Measurements from ENCODE around the gene HS3ST4. TPM values are rescaled to one million over a fixed set of nuclear protein-coding genes. Genes with fewer than 3 reads are reported as not detected.

HS3ST4 gene
- total RNA-seq, 1 donor from 2014 or later, result not detected

DNA sequence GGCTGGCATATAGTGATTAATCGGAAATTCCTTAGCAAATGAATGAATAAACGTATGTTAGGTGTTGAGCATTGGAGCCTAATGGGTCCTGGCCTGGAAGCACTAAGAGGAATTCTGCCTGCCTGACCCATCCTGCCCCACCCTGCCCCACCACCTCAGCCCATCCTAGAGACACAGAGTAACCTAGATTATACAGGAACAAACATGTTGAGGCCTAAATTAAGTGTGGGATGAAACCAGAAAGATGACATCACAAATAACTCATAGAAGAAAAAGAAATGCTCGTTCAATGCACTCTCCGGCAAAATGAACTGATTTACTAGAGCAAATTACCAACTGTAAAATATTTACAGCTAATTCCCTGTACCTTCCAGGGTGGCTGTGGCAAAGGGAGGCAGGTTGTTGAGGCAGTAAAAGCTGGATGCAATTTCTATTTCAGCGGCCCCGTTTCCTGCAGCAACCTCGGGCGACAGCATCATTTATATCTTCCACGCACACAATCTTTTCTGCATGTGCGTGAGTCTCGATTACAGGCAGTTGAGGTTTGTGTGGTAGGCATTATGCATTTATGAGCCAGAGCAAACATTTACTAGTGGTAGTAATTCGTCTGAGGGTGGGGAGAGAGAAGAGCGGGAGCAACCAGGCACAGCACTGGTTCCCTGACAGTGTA is 417.2 kb downstream of the HS3ST4 start:
- Histone ChIP-seq H3K36me3 (ENCODE audit: control insufficient read depth in 3 of 3, insufficient read depth in 3 of 3, low read length in 3 of 3) (no peaks in the 10 kb centered on the region), H3K4me1 (ENCODE audit: control insufficient read depth in 3 of 3, insufficient read depth in 3 of 3, low read length in 3 of 3) (no peaks in the 10 kb centered on the region), H3K27me3 (ENCODE audit: control insufficient read depth in 3 of 3, insufficient read depth in 3 of 3, low read length in 3 of 3) (no peaks in the 10 kb centered on the region)

DNA sequence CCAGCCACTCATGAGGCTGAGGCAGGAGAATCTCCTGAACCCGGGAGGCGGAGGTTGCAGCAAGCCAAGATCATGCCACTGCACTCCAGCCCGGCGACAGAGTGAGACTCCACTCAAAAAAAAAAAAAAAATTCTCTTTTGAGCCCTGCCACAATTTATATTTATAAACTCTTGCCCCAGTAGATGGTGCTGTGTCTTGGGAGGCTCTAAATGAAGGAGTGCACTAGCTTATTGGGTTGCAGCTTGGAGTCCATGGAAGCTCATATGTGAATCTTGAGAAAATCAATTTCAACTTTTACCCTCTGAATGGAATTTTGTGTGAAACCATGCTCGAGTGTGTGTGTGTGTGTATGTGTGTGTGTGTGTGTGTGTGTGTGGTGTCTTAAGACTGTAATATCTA is 420.1 kb downstream of the HS3ST4 start:
- no peaks in the 10 kb centered on the region for H3K27me3 ChIP-seq (ENCODE audit: control insufficient read depth in 3 of 3, insufficient read depth in 3 of 3, low read length in 3 of 3)
- no peak overlapping the region for H3K9ac ChIP-seq (ENCODE audit: low read depth in 1 of 3, low read length in 3 of 3)
- no peaks in the 10 kb centered on the region for H3K4me1 ChIP-seq (ENCODE audit: control insufficient read depth in 3 of 3, insufficient read depth in 3 of 3, low read length in 3 of 3)
- H3K36me3 ChIP-seq (ENCODE audit: control insufficient read depth in 3 of 3, insufficient read depth in 3 of 3, low read length in 3 of 3), result no peaks in the 10 kb centered on the region
- no peak overlapping the region for H3K4me3 ChIP-seq (ENCODE audit: low read length in 3 of 3)
- H3K9me3 ChIP-seq (ENCODE audit: control insufficient read depth in 3 of 3, low read length in 3 of 3), result peaks cover 0 to 3% (median 1%) of the 10 kb centered on the region in 3 donors
- no peak overlapping the region for H3K27ac ChIP-seq (ENCODE audit: low read depth, low read length)

More for the DNA sequence above, 417.2 kb downstream of the HS3ST4 start:
- Histone ChIP-seq H3K4me3 (ENCODE audit: low read length in 3 of 3) (no peak overlapping the region), H3K27ac (ENCODE audit: low read depth, low read length) (no peak overlapping the region), H3K9me3 (ENCODE audit: control insufficient read depth in 3 of 3, low read length in 3 of 3) (no peaks in the 10 kb centered on the region), H3K9ac (ENCODE audit: low read depth in 1 of 3, low read length in 3 of 3) (no peak overlapping the region)

DNA sequence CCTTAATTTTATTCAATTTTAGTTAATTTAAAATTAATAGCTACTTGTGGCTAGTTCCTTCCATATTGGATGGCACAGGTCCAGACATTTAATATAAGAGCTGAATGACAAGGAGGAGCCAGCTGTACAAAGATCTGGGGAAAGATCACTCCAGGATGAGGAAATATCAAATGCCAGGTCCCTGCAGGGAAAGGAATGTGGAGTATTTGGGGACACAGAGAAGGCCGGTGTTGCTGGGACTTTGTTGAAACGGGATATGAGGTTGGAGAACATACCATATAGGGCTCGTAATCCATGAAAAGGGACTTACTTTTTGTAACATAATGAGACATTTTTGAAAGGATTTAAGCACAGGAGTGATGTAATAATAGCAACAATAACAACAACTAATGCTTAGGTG is 426.8 kb downstream of the HS3ST4 start:
- Histone ChIP-seq H3K4me3 (ENCODE audit: low read length in 3 of 3) (no peak overlapping the region), H3K27me3 (ENCODE audit: control insufficient read depth in 3 of 3, insufficient read depth in 3 of 3, low read length in 3 of 3) (no peaks in the 10 kb centered on the region), H3K9ac (ENCODE audit: low read depth in 1 of 3, low read length in 3 of 3) (no peak overlapping the region), H3K4me1 (ENCODE audit: control insufficient read depth in 3 of 3, insufficient read depth in 3 of 3, low read length in 3 of 3) (no peaks in the 10 kb centered on the region), H3K27ac (ENCODE audit: low read depth, low read length) (no peak overlapping the region), H3K36me3 (ENCODE audit: control insufficient read depth in 3 of 3, insufficient read depth in 3 of 3, low read length in 3 of 3) (no peaks in the 10 kb centered on the region), H3K9me3 (ENCODE audit: control insufficient read depth in 3 of 3, low read length in 3 of 3) (peaks cover 0 to 3% (median 1%) of the 10 kb centered on the region in 3 donors)

DNA sequence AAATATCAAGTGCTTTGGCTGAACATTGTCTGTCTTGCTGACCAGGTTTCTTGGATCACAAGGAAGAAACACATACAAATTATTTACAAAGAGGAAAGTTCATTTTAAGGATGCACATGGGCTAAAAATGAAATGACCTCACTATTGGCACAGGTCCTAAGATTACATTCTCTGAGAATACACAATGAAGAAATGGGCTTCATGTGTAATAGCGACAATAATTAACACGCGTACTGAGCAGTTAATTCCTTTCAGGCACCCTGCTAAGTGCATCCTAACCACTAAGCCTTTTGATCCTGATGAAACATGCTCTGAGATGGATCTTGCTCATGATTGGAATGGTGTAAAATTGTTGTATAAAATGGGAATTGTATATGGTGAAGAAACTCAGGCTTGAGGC is 429.0 kb downstream of the HS3ST4 start:
- Histone ChIP-seq H3K36me3 (ENCODE audit: control insufficient read depth in 3 of 3, insufficient read depth in 3 of 3, low read length in 3 of 3) (no peaks in the 10 kb centered on the region), H3K9me3 (ENCODE audit: control insufficient read depth in 3 of 3, low read length in 3 of 3) (no peaks in the 10 kb centered on the region), H3K4me1 (ENCODE audit: control insufficient read depth in 3 of 3, insufficient read depth in 3 of 3, low read length in 3 of 3) (no peaks in the 10 kb centered on the region), H3K4me3 (ENCODE audit: low read length in 3 of 3) (no peak overlapping the region), H3K27ac (ENCODE audit: low read depth, low read length) (no peak overlapping the region), H3K27me3 (ENCODE audit: control insufficient read depth in 3 of 3, insufficient read depth in 3 of 3, low read length in 3 of 3) (no peaks in the 10 kb centered on the region), H3K9ac (ENCODE audit: low read depth in 1 of 3, low read length in 3 of 3) (no peak overlapping the region)

DNA sequence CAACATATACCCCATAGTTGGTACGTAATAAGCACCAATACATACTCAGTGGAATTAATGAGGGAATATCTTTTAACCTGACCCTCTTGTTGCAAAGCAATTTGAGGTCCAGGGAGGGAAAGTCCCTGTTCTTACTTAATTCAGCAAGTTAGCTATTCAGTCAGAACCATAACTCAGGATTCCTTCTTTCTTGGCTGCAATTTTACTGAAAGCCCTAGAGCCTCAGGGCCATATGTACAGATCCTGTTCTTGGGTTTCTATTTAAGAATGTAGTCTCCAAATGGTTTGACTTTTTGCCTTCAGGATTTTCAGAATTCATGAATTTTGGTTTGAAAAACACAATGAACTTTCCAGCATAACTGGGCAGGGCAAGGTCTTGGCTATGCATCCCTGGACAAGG is 436.5 kb downstream of the HS3ST4 start:
- Histone ChIP-seq H3K27me3 (ENCODE audit: control insufficient read depth in 3 of 3, insufficient read depth in 3 of 3, low read length in 3 of 3) (peaks cover 0 to 4% (median 0%) of the 10 kb centered on the region in 3 donors), H3K36me3 (ENCODE audit: control insufficient read depth in 3 of 3, insufficient read depth in 3 of 3, low read length in 3 of 3) (no peaks in the 10 kb centered on the region), H3K9me3 (ENCODE audit: control insufficient read depth in 3 of 3, low read length in 3 of 3) (no peaks in the 10 kb centered on the region)

DNA sequence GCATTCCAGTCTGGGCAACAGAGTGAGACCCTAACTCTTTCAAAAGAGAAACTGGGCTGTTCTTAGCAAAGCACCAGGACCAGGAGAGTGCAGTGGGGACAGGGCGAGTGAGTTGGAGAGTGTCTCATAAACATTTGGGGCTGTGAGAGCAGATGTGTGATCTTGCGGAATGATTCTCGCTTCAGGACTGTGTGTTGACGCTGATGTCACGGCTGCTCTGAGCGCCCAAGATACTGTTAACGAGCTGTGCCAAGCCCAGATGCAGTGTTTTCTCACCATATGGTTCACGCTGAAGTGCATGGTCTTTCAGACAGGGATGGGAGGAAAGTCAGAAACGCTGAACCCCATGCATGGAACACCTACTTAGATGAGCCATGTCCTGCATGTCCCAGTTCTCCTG is 438.2 kb downstream of the HS3ST4 start:
- Histone ChIP-seq H3K4me3 (ENCODE audit: low read length in 3 of 3) (no peak overlapping the region), H3K9ac (ENCODE audit: low read depth in 1 of 3, low read length in 3 of 3) (no peak overlapping the region), H3K4me1 (ENCODE audit: control insufficient read depth in 3 of 3, insufficient read depth in 3 of 3, low read length in 3 of 3) (no peaks in the 10 kb centered on the region), H3K27ac (ENCODE audit: low read depth, low read length) (no peak overlapping the region), H3K36me3 (ENCODE audit: control insufficient read depth in 3 of 3, insufficient read depth in 3 of 3, low read length in 3 of 3) (no peaks in the 10 kb centered on the region), H3K27me3 (ENCODE audit: control insufficient read depth in 3 of 3, insufficient read depth in 3 of 3, low read length in 3 of 3) (peaks cover 0 to 4% (median 0%) of the 10 kb centered on the region in 3 donors), H3K9me3 (ENCODE audit: control insufficient read depth in 3 of 3, low read length in 3 of 3) (no peaks in the 10 kb centered on the region)

More for the DNA sequence above, 436.5 kb downstream of the HS3ST4 start:
- Histone ChIP-seq H3K4me3 (ENCODE audit: low read length in 3 of 3) (no peak overlapping the region), H3K4me1 (ENCODE audit: control insufficient read depth in 3 of 3, insufficient read depth in 3 of 3, low read length in 3 of 3) (no peaks in the 10 kb centered on the region), H3K9ac (ENCODE audit: low read depth in 1 of 3, low read length in 3 of 3) (no peak overlapping the region), H3K27ac (ENCODE audit: low read depth, low read length) (no peak overlapping the region)

DNA sequence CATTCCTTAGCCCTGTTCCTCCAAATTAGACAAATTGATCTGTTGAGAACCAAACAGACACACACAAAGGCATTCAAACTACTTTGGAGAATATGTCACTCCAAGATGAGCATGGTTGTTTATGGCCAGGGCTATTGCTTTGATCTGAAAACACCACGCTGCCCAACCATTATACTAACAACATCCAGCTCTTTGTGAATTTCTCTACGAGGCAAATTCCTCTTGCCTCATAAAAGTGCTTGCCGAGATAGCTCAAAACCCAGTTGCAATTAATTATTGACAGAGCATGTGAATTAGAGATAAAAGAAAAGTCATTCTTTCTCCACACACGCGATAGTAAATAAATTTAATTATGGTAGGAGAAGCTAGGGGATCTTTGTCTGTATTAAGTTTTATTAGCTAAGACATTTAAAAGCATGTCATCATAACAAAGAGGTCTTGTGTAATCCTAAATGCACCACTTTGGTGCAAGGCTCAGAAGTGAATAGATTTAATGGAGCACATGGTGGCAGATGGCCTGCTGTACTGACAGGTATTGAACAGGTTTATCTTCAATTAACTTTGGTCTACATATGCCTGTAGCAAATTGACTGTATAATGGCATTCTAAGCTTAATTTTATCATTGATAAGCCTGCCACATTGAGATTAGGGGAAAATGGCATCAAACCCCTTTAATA is 441.8 kb downstream of the HS3ST4 start:
- Histone ChIP-seq H3K4me1 (ENCODE audit: control insufficient read depth in 3 of 3, insufficient read depth in 3 of 3, low read length in 3 of 3) (no peaks in the 10 kb centered on the region), H3K27me3 (ENCODE audit: control insufficient read depth in 3 of 3, insufficient read depth in 3 of 3, low read length in 3 of 3) (no peaks in the 10 kb centered on the region), H3K4me3 (ENCODE audit: low read length in 3 of 3) (no peak overlapping the region), H3K9me3 (ENCODE audit: control insufficient read depth in 3 of 3, low read length in 3 of 3) (no peaks in the 10 kb centered on the region), H3K27ac (ENCODE audit: low read depth, low read length) (no peak overlapping the region), H3K9ac (ENCODE audit: low read depth in 1 of 3, low read length in 3 of 3) (no peak overlapping the region), H3K36me3 (ENCODE audit: control insufficient read depth in 3 of 3, insufficient read depth in 3 of 3, low read length in 3 of 3) (no peaks in the 10 kb centered on the region)

DNA sequence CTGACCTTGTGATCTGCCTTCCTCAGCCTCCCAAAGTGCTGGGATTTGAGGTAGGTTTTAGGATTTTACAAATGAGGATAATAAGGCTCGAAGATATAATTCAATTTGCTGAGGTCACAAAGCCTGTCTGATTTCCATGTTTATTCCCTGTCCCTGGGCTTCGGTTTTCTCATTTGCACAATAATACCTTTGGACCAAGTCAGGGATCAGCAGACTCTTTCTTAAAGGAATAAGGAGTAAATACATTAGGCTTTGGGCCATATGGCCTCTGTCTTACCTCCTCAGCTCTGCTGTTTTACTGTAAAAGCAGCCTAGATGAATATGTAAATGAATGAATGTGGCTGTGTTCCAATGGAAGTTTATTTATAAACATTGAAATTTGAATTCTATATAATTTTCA is 442.8 kb downstream of the HS3ST4 start:
- Histone ChIP-seq H3K4me1 (ENCODE audit: control insufficient read depth in 3 of 3, insufficient read depth in 3 of 3, low read length in 3 of 3) (no peaks in the 10 kb centered on the region), H3K9me3 (ENCODE audit: control insufficient read depth in 3 of 3, low read length in 3 of 3) (no peaks in the 10 kb centered on the region), H3K36me3 (ENCODE audit: control insufficient read depth in 3 of 3, insufficient read depth in 3 of 3, low read length in 3 of 3) (no peaks in the 10 kb centered on the region), H3K27ac (ENCODE audit: low read depth, low read length) (no peak overlapping the region), H3K4me3 (ENCODE audit: low read length in 3 of 3) (no peak overlapping the region), H3K9ac (ENCODE audit: low read depth in 1 of 3, low read length in 3 of 3) (no peak overlapping the region), H3K27me3 (ENCODE audit: control insufficient read depth in 3 of 3, insufficient read depth in 3 of 3, low read length in 3 of 3) (no peaks in the 10 kb centered on the region)

DNA sequence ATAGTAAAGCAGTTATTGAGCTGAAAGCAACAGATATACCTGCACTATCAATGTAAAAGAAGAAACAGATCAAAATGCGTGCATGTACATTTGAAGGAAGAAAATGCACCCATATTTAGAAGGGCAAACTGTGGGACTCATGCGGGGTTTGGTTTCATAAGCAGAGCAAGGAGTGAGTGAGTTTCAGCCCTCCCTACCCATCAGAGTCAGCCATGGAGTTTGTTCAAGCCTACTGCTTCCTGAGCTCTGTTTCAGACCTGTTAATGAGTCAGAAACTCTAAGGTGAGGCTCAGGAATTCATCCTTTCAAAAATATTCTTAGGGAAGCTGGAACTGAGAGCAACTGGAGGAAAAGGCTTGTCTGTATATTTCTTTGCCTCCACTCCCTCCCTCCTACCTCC is 446.2 kb downstream of the HS3ST4 start:
- Histone ChIP-seq H3K9me3 (ENCODE audit: control insufficient read depth in 3 of 3, low read length in 3 of 3) (peaks cover 0 to 2% (median 0%) of the 10 kb centered on the region in 3 donors), H3K4me1 (ENCODE audit: control insufficient read depth in 3 of 3, insufficient read depth in 3 of 3, low read length in 3 of 3) (no peaks in the 10 kb centered on the region), H3K4me3 (ENCODE audit: low read length in 3 of 3) (no peak overlapping the region), H3K27me3 (ENCODE audit: control insufficient read depth in 3 of 3, insufficient read depth in 3 of 3, low read length in 3 of 3) (no peaks in the 10 kb centered on the region), H3K9ac (ENCODE audit: low read depth in 1 of 3, low read length in 3 of 3) (no peak overlapping the region), H3K36me3 (ENCODE audit: control insufficient read depth in 3 of 3, insufficient read depth in 3 of 3, low read length in 3 of 3) (no peaks in the 10 kb centered on the region), H3K27ac (ENCODE audit: low read depth, low read length) (no peak overlapping the region)

DNA sequence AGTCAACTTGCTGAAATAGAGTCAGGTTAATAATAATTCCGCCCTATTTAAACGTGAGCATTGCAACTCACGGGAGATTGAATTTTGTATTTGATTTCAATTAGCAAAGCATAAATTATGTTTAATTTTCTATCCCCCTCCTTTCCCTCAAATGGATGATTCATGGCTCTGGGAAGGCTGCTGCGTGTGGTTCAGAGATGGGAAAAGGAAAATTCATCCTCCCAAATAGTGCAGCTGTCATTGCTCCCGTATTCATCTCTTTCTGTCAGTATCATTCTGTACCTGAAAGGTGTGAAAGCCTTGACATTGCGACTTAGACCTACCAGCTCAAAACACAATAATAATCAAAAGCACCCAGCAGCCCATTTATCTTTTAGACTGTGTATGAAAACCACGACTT is 447.3 kb downstream of the HS3ST4 start:
- Histone ChIP-seq H3K4me1 (ENCODE audit: control insufficient read depth in 3 of 3, insufficient read depth in 3 of 3, low read length in 3 of 3) (no peaks in the 10 kb centered on the region), H3K9ac (ENCODE audit: low read depth in 1 of 3, low read length in 3 of 3) (no peak overlapping the region), H3K4me3 (ENCODE audit: low read length in 3 of 3) (no peak overlapping the region)

More for the DNA sequence above, 447.3 kb downstream of the HS3ST4 start:
- H3K36me3 ChIP-seq (ENCODE audit: control insufficient read depth in 3 of 3, insufficient read depth in 3 of 3, low read length in 3 of 3), result no peaks in the 10 kb centered on the region
- H3K27me3 ChIP-seq (ENCODE audit: control insufficient read depth in 3 of 3, insufficient read depth in 3 of 3, low read length in 3 of 3), result no peaks in the 10 kb centered on the region
- peaks cover 0 to 2% (median 0%) of the 10 kb centered on the region in 3 donors for H3K9me3 ChIP-seq (ENCODE audit: control insufficient read depth in 3 of 3, low read length in 3 of 3)
- H3K27ac ChIP-seq (ENCODE audit: low read depth, low read length), result no peak overlapping the region
